Ovary (tissue), 3 donors: ENCODE data around the gene TSPEAR.

ENCODE experiments used
- EP300 ChIP-seq: sonication (generic); formaldehyde crosslinking; IDR thresholded peaks from one replicate; pipeline ENCODE4 v1.6.1; 2017; ENCODE audit warnings: antibody characterized with exemption
- POLR2A ChIP-seq: fragments of 450-650 bp; IDR thresholded peaks from one replicate; pipeline ENCODE4 v1.6.1; 2017; ENCODE audit warnings: antibody characterized with exemption, mild to moderate bottlenecking, moderate library complexity
- TF ChIP-seq, protein P1 (sequence below), 3 donors: fragments of 450-650 bp in 2 of 3; fragments of 200-600 bp in 1 of 3; IDR thresholded peaks; one replicate each; pipeline versions ENCODE4 v1.5.1 to v1.8.0; 2016 to 2022; ENCODE audit warnings: antibody characterized with exemption in 3 of 3, mild to moderate bottlenecking in 1 of 3
- donor health status: DM: no; HTN: no; CAD: no.

DNA sequence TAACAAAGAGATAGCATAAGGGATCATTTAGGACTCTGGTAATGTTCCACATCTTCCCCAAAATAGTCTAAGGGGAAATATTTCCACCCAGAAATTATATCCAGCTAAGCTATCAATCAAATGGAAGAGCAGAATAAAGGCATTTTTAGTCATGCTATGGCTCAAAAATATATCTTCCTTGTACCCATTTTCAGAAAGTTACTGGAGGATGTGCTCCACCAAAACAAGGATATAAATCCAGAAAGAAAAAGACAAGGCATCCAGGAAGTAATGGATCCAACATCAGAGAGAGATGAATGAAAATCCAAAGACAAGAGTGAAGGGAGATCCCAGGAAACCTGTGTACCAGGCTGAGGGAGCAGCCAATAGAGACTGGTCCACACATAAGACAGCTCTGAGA, 102.2 kb downstream of the TSPEAR start:
- TF ChIP-seq, protein P1, sequence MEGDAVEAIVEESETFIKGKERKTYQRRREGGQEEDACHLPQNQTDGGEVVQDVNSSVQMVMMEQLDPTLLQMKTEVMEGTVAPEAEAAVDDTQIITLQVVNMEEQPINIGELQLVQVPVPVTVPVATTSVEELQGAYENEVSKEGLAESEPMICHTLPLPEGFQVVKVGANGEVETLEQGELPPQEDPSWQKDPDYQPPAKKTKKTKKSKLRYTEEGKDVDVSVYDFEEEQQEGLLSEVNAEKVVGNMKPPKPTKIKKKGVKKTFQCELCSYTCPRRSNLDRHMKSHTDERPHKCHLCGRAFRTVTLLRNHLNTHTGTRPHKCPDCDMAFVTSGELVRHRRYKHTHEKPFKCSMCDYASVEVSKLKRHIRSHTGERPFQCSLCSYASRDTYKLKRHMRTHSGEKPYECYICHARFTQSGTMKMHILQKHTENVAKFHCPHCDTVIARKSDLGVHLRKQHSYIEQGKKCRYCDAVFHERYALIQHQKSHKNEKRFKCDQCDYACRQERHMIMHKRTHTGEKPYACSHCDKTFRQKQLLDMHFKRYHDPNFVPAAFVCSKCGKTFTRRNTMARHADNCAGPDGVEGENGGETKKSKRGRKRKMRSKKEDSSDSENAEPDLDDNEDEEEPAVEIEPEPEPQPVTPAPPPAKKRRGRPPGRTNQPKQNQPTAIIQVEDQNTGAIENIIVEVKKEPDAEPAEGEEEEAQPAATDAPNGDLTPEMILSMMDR (IDR thresholded peaks at IDR 0.05): no peak
- TF ChIP-seq POLR2A: no peak
- no peak for TF ChIP-seq EP300
